B cell (primary cell): ENCODE results near the gene ATXN3. TPM values are rescaled to one million over a fixed set of nuclear protein-coding genes. Genes with fewer than 3 reads are reported as not detected.

ENCODE experiments used
- ATAC-seq: fragments of 200-7000 bp; cut with Tn5 transposase; one replicate; pipeline ENCODE4 v1.10.0; 2021; ENCODE audit warnings: low read depth, mild to moderate bottlenecking, moderate number of reproducible peaks, moderate library complexity
- CTCF ChIA-PET: fragments of 350-600 bp; sonication (Branson Sonifier 250); formaldehyde crosslinking; loops from one replicate; lab custom pipeline; 2021; ENCODE audit warnings: antibody characterized with exemption, inconsistent platforms; lab: Charles Lee
- POLR2A ChIA-PET: fragments of 350-600 bp; sonication (Branson Sonifier 250); formaldehyde crosslinking; loops from one replicate; lab custom pipeline; 2021; ENCODE audit warnings: antibody characterized with exemption; lab: Charles Lee
- DNase-seq: peaks from one replicate; pipeline ENCODE4 v3.0.0; 2013
- H2AFZ ChIP-seq: 2 replicates; pipeline ENCODE4 v1.6.1; 2012; ENCODE audit warnings: mild to moderate bottlenecking, low read depth, low read length; ENCODE audit not compliant: insufficient read depth, poor library complexity, severe bottlenecking
- H3K27ac ChIP-seq, 2 donors: 1 replicate in 1 of 2; 2 replicates in 1 of 2; pipeline ENCODE4 v1.5.1; 2012 to 2013; ENCODE audit warnings: low read length in 2 of 2, mild to moderate bottlenecking in 2 of 2, moderate library complexity in 1 of 2
- H3K27me3 ChIP-seq, 4 experiments: fragments of 200-600 bp in 1 of 4; sonication (generic) in 1 of 4; replicated peaks in 1 of 4; 1 replicate in 2 of 4; 2 replicates in 2 of 4; pipeline versions ENCODE4 v1.6.1 to v1.7.0; 2013 to 2016; ENCODE audit warnings: low read length in 3 of 4, mild to moderate bottlenecking in 2 of 4, mixed read lengths in 1 of 4, moderate library complexity in 1 of 4; ENCODE audit not compliant: insufficient read depth in 4 of 4, control insufficient read depth in 3 of 4; ENCODE audit errors: control extremely low read depth in 1 of 4
- H3K36me3 ChIP-seq, 2 experiments: replicated peaks in 1 of 2; 1 replicate in 1 of 2; 2 replicates in 1 of 2; pipeline versions ENCODE4 v1.6.1 to v1.7.1; 2013; ENCODE audit warnings: low read length in 1 of 2; ENCODE audit not compliant: insufficient read depth in 2 of 2, control insufficient read depth in 1 of 2; ENCODE audit errors: control extremely low read depth in 1 of 2, extremely low read depth in 1 of 2
- H3K4me1 ChIP-seq, 2 donors: fragments of 200-600 bp in 1 of 2; sonication (generic) in 1 of 2; 1 replicate in 1 of 2; 2 replicates in 1 of 2; pipeline versions ENCODE4 v1.5.1 to v1.6.1; 2013 to 2017; ENCODE audit warnings: low read length in 2 of 2; ENCODE audit not compliant: control insufficient read depth in 2 of 2, insufficient read depth in 2 of 2
- H3K4me2 ChIP-seq: replicated peaks from 2 replicates; pipeline ENCODE3; 2012; ENCODE audit warnings: mild to moderate bottlenecking, low read depth, low read length; ENCODE audit not compliant: poor library complexity, severe bottlenecking
- H3K4me3 ChIP-seq, 5 experiments: fragments of 200-600 bp in 1 of 5; sonication (generic) in 1 of 5; 1 replicate in 3 of 5; 2 replicates in 2 of 5; pipeline versions ENCODE4 v1.5.1 to v1.7.0; 2011 to 2016; ENCODE audit warnings: low read length in 4 of 5, mild to moderate bottlenecking in 4 of 5, low read depth in 2 of 5, control low read depth in 1 of 5, moderate library complexity in 1 of 5; ENCODE audit not compliant: insufficient read depth in 1 of 5; ENCODE audit errors: control extremely low read depth in 1 of 5, extremely low read depth in 1 of 5
- H3K79me2 ChIP-seq: fragments of 200-600 bp; sonication (generic); one replicate; pipeline ENCODE4 v1.6.0; 2016; ENCODE audit warnings: low read length; ENCODE audit not compliant: control insufficient read depth, insufficient read depth
- H3K9ac ChIP-seq: fragments of 200-600 bp; sonication (generic); 2 replicates; pipeline ENCODE4 v1.6.1; 2017; ENCODE audit warnings: mild to moderate bottlenecking, low read length, moderate library complexity
- H3K9me3 ChIP-seq, 3 donors: one replicate each; pipeline versions ENCODE4 v1.6.1 to v1.7.1; 2013; ENCODE audit warnings: low read length in 2 of 3; ENCODE audit not compliant: control insufficient read depth in 2 of 3, insufficient read depth in 1 of 3; ENCODE audit errors: control extremely low read depth in 1 of 3
- H4K20me1 ChIP-seq: 2 replicates; pipeline ENCODE4 v1.6.0; 2012; ENCODE audit warnings: mild to moderate bottlenecking, low read length; ENCODE audit not compliant: insufficient read depth, control insufficient read depth, poor library complexity, severe bottlenecking
- H3K27ac Mint-ChIP-seq: one replicate; pipeline ENCODE4 v1.8.0; 2021; ENCODE audit warnings: mixed read lengths
- H3K27me3 Mint-ChIP-seq: one replicate; pipeline ENCODE4 v1.8.0; 2021; ENCODE audit warnings: mixed read lengths
- H3K4me1 Mint-ChIP-seq: one replicate; pipeline ENCODE4 v1.8.0; 2021; ENCODE audit warnings: mixed read lengths
- H3K4me3 Mint-ChIP-seq: one replicate; pipeline ENCODE4 v1.8.0; 2021; ENCODE audit warnings: mixed read lengths
- H3K9me3 Mint-ChIP-seq: one replicate; pipeline ENCODE4 v1.8.0; 2022; ENCODE audit warnings: mixed read lengths; ENCODE audit not compliant: insufficient read depth
- EZH2 ChIP-seq: IDR thresholded peaks from 2 replicates; pipeline ENCODE4 v1.6.1; 2012; ENCODE audit warnings: borderline replicate concordance, low read depth, mild to moderate bottlenecking, moderate library complexity, low read length; ENCODE audit not compliant: insufficient read depth, poor library complexity, severe bottlenecking
- WGBS: methylation state at CpG from one replicate; pipeline ENCODE4 v1.1.5; 2013; ENCODE audit warnings: missing lambda C conversion rate; ENCODE audit not compliant: insufficient coverage; 5-methylcytosine and 5-hydroxymethylcytosine counted together
- intact Hi-C: fragments of 100-400 bp; cut with micrococcal nuclease; formaldehyde crosslinking; loops from one replicate; pipeline ENCODE4 v1.10.0; 2022
- polyA minus RNA-seq: library from RNA; depleted of rRNA, polyadenylated mRNA; stranded (reverse); fragments of >200 nt; gene quantifications from 2 replicates; pipeline ENCODE4 v1.2.3, GENCODE V29; 2012
- polyA plus RNA-seq: library from polyadenylated mRNA; depleted of rRNA; stranded (reverse); fragments of >200 nt; gene quantifications from 2 replicates; pipeline ENCODE4 v1.2.3, GENCODE V29; 2012
- total RNA-seq, 2 donors: library from RNA; stranded (reverse); fragments of 120-200 nt in 1 of 2; gene quantifications; 1 replicate in 1 of 2; 2 replicates in 1 of 2; pipeline versions ENCODE4 v1.2.3 to v1.2.4, GENCODE V29; 2013 to 2022
- TF ChIP-seq, protein P1 (sequence below): fragments of 200-600 bp; IDR thresholded peaks from one replicate; pipeline ENCODE4 v1.8.0; 2022; ENCODE audit warnings: antibody characterized with exemption, mild to moderate bottlenecking

ATXN3 gene
- 51.6 and 59.5 TPM in 2 replicates for total RNA-seq
- 30.5 TPM for total RNA-seq (2013)
- polyA plus RNA-seq: 14.4 and 16.2 TPM in 2 replicates
- 14.6 and 26.3 TPM in 2 replicates for polyA minus RNA-seq

DNA sequence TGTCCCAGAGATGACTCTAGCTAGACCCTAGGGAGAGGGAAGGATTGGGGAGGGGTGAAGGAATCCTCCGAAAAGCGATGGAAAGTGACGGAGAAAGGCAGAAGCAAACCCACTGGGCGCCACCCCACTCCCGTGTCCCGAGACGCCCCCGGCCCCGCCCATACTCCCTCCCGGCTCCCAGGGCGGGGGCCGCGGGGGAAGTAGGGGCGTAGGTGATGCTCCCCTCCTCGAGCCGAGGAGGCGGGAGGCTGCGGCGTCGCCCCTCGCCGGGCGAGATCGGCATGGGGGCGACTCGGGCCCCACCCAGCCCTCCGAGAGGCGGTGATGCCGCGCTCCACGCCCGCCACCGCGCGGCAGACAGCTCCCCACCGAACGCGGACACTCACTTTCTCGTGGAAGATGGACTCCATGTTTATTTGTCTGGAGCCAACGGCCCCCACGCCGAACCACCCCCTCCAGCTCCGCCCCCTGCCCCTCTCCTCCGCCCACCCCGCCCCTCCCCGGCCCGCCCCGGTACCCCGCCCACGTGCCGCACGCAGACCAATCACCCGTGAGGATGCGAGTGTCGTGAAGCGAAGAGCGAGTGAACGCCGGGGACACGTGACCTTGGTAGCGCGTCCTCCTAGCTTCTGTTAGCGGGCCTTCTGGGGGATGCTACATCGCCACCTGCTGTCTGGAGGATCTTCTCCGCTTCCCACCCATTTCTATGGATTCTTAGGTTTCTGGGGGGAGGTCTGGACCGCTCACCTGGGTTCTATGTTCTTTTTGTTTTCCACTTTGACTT lies at the start of gene ATXN3:
Gene ATXN3, minus strand, starts transcription at position 440 of the 784 bp plus-strand sequence. Its CDS starts 30 bp downstream, at position 410.
- ChIA-PET CTCF (interaction anchor here (0.6 to 3.2 kb wide), 11 partner anchors 9 to 688 kb away, joined by 3 to 50 read pairs (median 4); partner anchors contain the start of genes CPSF2, GOLGA5, NDUFB1 and TRIP11), POLR2A (interaction anchor here (0.6 to 2.3 kb wide), 5 partner anchors 9 to 612 kb away, joined by 4 to 25 read pairs (median 14); partner anchors contain the start of genes CPSF2, NDUFB1 and TRIP11)
- Histone ChIP-seq H3K36me3 (no peaks in the 10 kb centered on the region), H3K9me3 (no peaks in the 10 kb centered on the region), H3K27ac (peak within 1 kb of the TSS; percentile 77 to 83), H3K79me2 (peaks cover 50% of the 10 kb centered on the region), H3K27me3 (no peaks in the 10 kb centered on the region), H3K9ac (peak within 1 kb of the TSS; percentile 75), H3K4me1 (peaks cover 5 to 27% of the 10 kb centered on the region in 2 donors), H3K4me3 (peak within 1 kb of the TSS; percentile 74 to 90 (median 81)), H4K20me1 (peaks cover 23% of the 10 kb centered on the region), H3K4me2 (peak within 1 kb of the TSS; percentile 83), H2AFZ (peak within 1 kb of the TSS; percentile 94)
- H3K27me3 Mint-ChIP-seq: no peaks in the 10 kb centered on the region
- intact Hi-C loops: loop anchor here (1.0 to 5.0 kb wide), 7 partner anchors 15 to 1709 kb away; partner anchors contain the start of genes CALM1, CPSF2, GOLGA5 and GON7
- H3K4me3 Mint-ChIP-seq: peak within 1 kb of the TSS; percentile 98
- TF ChIP-seq EZH2: no peak
- TF ChIP-seq, protein P1, sequence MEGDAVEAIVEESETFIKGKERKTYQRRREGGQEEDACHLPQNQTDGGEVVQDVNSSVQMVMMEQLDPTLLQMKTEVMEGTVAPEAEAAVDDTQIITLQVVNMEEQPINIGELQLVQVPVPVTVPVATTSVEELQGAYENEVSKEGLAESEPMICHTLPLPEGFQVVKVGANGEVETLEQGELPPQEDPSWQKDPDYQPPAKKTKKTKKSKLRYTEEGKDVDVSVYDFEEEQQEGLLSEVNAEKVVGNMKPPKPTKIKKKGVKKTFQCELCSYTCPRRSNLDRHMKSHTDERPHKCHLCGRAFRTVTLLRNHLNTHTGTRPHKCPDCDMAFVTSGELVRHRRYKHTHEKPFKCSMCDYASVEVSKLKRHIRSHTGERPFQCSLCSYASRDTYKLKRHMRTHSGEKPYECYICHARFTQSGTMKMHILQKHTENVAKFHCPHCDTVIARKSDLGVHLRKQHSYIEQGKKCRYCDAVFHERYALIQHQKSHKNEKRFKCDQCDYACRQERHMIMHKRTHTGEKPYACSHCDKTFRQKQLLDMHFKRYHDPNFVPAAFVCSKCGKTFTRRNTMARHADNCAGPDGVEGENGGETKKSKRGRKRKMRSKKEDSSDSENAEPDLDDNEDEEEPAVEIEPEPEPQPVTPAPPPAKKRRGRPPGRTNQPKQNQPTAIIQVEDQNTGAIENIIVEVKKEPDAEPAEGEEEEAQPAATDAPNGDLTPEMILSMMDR: peak; percentile 77
- no peaks in the 10 kb centered on the region for H3K9me3 Mint-ChIP-seq
- peaks cover 41% of the 10 kb centered on the region for H3K4me1 Mint-ChIP-seq
- H3K27ac Mint-ChIP-seq: peak within 1 kb of the TSS; percentile 90
- DNase-seq (peak; percentile 97), ATAC-seq (peak; percentile 86)
- WGBS: under 1% methylated on average over 45 of the region's 66 CpGs
